Nephron progenitor cell (in vitro differentiated cells): ENCODE data around the gene TGM2.

ENCODE experiments used
- DNase-seq: peaks from one replicate; pipeline ENCODE4 v3.0.0; 2021
- H3K27ac Mint-ChIP-seq: 2 replicates; pipeline ENCODE4 v1.8.0; 2021; ENCODE audit warnings: mild to moderate bottlenecking, moderate library complexity, mixed read lengths
- H3K27me3 Mint-ChIP-seq: 2 replicates; pipeline ENCODE4 v1.8.0; 2021; ENCODE audit warnings: mild to moderate bottlenecking, low read depth, mixed read lengths; ENCODE audit not compliant: poor library complexity
- H3K36me3 Mint-ChIP-seq: 2 replicates; pipeline ENCODE4 v1.8.0; 2021; ENCODE audit warnings: low read depth, mixed read lengths
- H3K4me1 Mint-ChIP-seq: 2 replicates; pipeline ENCODE4 v1.8.0; 2021; ENCODE audit warnings: mixed read lengths
- H3K4me3 Mint-ChIP-seq: 2 replicates; pipeline ENCODE4 v1.8.0; 2021; ENCODE audit warnings: mild to moderate bottlenecking, moderate library complexity, mixed read lengths
- H3K9me3 Mint-ChIP-seq: 2 replicates; pipeline ENCODE4 v1.8.0; 2021; ENCODE audit warnings: mild to moderate bottlenecking, moderate library complexity, mixed read lengths
- CTCF ChIP-seq: fragments of 200-600 bp; sonication (generic); IDR thresholded peaks from 2 replicates; pipeline ENCODE4 v1.5.0; 2021; ENCODE audit warnings: antibody characterized with exemption

The TGM2 gene

GRCh38 chr20:38170826-38171674 is 6.0 kb upstream of the TGM2 start:
- Mint-ChIP-seq H3K4me3 (no peak overlapping the region), H3K27ac (peak overlapping the region; percentile 75), H3K4me1 (peaks cover 59% of the 10 kb centered on the region), H3K36me3 (no peaks in the 10 kb centered on the region), H3K27me3 (peaks cover 7% of the 10 kb centered on the region), H3K9me3 (no peaks in the 10 kb centered on the region)
- TF ChIP-seq CTCF, result no peak
- DNase-seq, result no peak

- Mint-ChIP-seq H3K4me1 (peaks cover 60% of the 10 kb centered on the region), H3K9me3 (no peaks in the 10 kb centered on the region), H3K36me3 (no peaks in the 10 kb centered on the region), H3K27ac (peak overlapping the region; percentile 75), H3K4me3 (no peak overlapping the region), H3K27me3 (peaks cover 13% of the 10 kb centered on the region)
- DNase-seq, result no peak
- no peak for TF ChIP-seq CTCF
Measured at GRCh38 chr20:38170219-38170825, 5.3 kb upstream of the TGM2 start.

GRCh38 chr20:38169636-38170193 is 4.6 kb upstream of the TGM2 start:
- H3K36me3 Mint-ChIP-seq, result no peaks in the 10 kb centered on the region
- no peaks in the 10 kb centered on the region for H3K9me3 Mint-ChIP-seq
- no peak overlapping the region for H3K27ac Mint-ChIP-seq
- peaks cover 15% of the 10 kb centered on the region for H3K27me3 Mint-ChIP-seq
- peaks cover 55% of the 10 kb centered on the region for H3K4me1 Mint-ChIP-seq
- DNase-seq, result no peak
- TF ChIP-seq CTCF, result no peak
- H3K4me3 Mint-ChIP-seq, result no peak overlapping the region

GRCh38 chr20:38168791-38169589 is 3.9 kb upstream of the TGM2 start:
- Mint-ChIP-seq H3K27me3 (peaks cover 11% of the 10 kb centered on the region), H3K4me3 (no peak overlapping the region), H3K4me1 (peaks cover 47% of the 10 kb centered on the region), H3K27ac (no peak overlapping the region), H3K9me3 (no peaks in the 10 kb centered on the region), H3K36me3 (no peaks in the 10 kb centered on the region)
- no peak for TF ChIP-seq CTCF
- DNase-seq, result no peak

GRCh38 chr20:38167851-38168760 is 3.0 kb upstream of the TGM2 start:
- H3K4me3 Mint-ChIP-seq, result no peak overlapping the region
- H3K27me3 Mint-ChIP-seq, result peaks cover 16% of the 10 kb centered on the region
- no peaks in the 10 kb centered on the region for H3K9me3 Mint-ChIP-seq
- DNase-seq, result no peak
- no peak for TF ChIP-seq CTCF
- H3K27ac Mint-ChIP-seq, result no peak overlapping the region
- no peaks in the 10 kb centered on the region for H3K36me3 Mint-ChIP-seq
- H3K4me1 Mint-ChIP-seq, result peaks cover 38% of the 10 kb centered on the region
